Measurements from ENCODE around the gene PYGO1. TPM values are rescaled to one million over a fixed set of nuclear protein-coding genes. Genes with fewer than 3 reads are reported as not detected.

The PYGO1 gene
- total RNA-seq, 1 experiment from 2014 or later: 0.83 TPM

DNA sequence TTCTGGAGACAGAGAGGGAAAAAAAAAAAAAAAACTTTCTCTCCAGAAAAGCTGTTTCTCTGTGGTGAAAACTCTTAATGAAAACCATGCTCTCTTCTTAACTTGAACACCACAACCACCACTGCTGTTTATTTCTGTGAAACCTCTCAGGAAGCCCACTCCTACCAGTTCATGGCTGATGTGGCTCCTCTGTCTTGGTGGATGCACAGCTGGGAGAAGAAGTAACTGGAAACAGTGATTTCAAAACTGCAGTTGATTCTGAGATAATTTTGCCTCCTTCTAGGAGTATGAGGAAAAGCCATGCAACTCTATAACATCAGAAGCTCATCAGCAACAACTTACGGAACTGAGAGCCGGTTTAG lies 40.2 kb upstream of the PYGO1 start:
- Mint-ChIP-seq H3K4me1 (peaks cover 0 to 5% of the 10 kb centered on the region in 2 experiments; a peak in 1 of 4 replicates), H3K27ac (no peak overlapping the region), H3K4me3 (no peak overlapping the region), H3K9me3 (no peaks in the 10 kb centered on the region), H3K27me3 (ENCODE audit: low read depth) (peaks cover 2% of the 10 kb centered on the region; the same call in 1 of the 2 replicates), H3K36me3 (ENCODE audit: insufficient read depth in 1 of 3, low read depth in 3 of 3) (no peaks in the 10 kb centered on the region)
- Histone ChIP-seq H2BK15ac (ENCODE audit: low read depth, low read length) (no peak overlapping the region), H3K4me2 (ENCODE audit: insufficient read depth, insufficient read length, low read length) (no peak overlapping the region), H3K9ac (ENCODE audit: extremely low read depth, insufficient read length, low read length) (no peak overlapping the region), H3K56ac (ENCODE audit: insufficient read length, low read depth, low read length) (no peak overlapping the region), H2AK5ac (ENCODE audit: insufficient read length, low read length) (no peak overlapping the region), H3K27ac (ENCODE audit: insufficient read length, low read depth, low read length) (no peak overlapping the region), H2AFZ (ENCODE audit: low read length) (no peak overlapping the region), H3K4me1 (ENCODE audit: insufficient read depth, low read length) (no peaks in the 10 kb centered on the region), H3K4ac (ENCODE audit: low read depth, low read length) (no peak overlapping the region), H3K18ac (ENCODE audit: insufficient read length, low read depth, low read length) (no peak overlapping the region), H3T11ph (ENCODE audit: low read length) (no peak overlapping the region), H2BK5ac (ENCODE audit: insufficient read length, low read length) (no peak overlapping the region), H3K79me2 (ENCODE audit: insufficient read depth, low read length) (no peaks in the 10 kb centered on the region), H3K27me3 (ENCODE audit: insufficient read depth, low read length) (no peaks in the 10 kb centered on the region), H3K23ac (ENCODE audit: insufficient read length, low read depth, low read length) (no peak overlapping the region), H2BK12ac (ENCODE audit: insufficient read length, low read depth, low read length) (no peak overlapping the region), H3K9me3 (ENCODE audit: control insufficient read depth, low read depth, low read length) (no peaks in the 10 kb centered on the region), H3K14ac (ENCODE audit: insufficient read depth, low read length) (no peak overlapping the region), H2BK120ac (ENCODE audit: low read depth, low read length, poor library complexity, severe bottlenecking) (no peak overlapping the region), H4K5ac (ENCODE audit: insufficient read length, low read depth, low read length) (no peak overlapping the region), H4K8ac (replicated peaks; ENCODE audit: insufficient read length, low read depth, low read length) (no peak overlapping the region), H4K20me1 (ENCODE audit: control insufficient read depth, insufficient read depth, insufficient read length) (no peaks in the 10 kb centered on the region), H3K79me1 (ENCODE audit: insufficient read depth, low read depth, low read length, poor library complexity, severe bottlenecking) (no peaks in the 10 kb centered on the region), H4K91ac (ENCODE audit: insufficient read length, low read depth, low read length) (no peak overlapping the region), H2BK20ac (ENCODE audit: low read depth, low read length, poor library complexity, severe bottlenecking) (no peak overlapping the region), H3K23me2 (ENCODE audit: insufficient read length, low read depth, low read length, poor library complexity, severe bottlenecking) (no peaks in the 10 kb centered on the region)
- DNase-seq: no peak
- WGBS (ENCODE audit: extremely low coverage, insufficient read length, low lambda C conversion rate): no CpG with 5 or more reads among the region's 2 CpGs
- TF ChIP-seq, protein P1, sequence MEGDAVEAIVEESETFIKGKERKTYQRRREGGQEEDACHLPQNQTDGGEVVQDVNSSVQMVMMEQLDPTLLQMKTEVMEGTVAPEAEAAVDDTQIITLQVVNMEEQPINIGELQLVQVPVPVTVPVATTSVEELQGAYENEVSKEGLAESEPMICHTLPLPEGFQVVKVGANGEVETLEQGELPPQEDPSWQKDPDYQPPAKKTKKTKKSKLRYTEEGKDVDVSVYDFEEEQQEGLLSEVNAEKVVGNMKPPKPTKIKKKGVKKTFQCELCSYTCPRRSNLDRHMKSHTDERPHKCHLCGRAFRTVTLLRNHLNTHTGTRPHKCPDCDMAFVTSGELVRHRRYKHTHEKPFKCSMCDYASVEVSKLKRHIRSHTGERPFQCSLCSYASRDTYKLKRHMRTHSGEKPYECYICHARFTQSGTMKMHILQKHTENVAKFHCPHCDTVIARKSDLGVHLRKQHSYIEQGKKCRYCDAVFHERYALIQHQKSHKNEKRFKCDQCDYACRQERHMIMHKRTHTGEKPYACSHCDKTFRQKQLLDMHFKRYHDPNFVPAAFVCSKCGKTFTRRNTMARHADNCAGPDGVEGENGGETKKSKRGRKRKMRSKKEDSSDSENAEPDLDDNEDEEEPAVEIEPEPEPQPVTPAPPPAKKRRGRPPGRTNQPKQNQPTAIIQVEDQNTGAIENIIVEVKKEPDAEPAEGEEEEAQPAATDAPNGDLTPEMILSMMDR (conservative IDR thresholded peaks at IDR 0.05): no peak
